NCI-H2107 (cell line): ENCODE results near the gene CCM2.
"Not testable (repeated sequence)": the region's sequence is repeated elsewhere in the genome, so short reads cannot be mapped to it uniquely, and the experiment has no call there.

Source experiments
- DNase-seq: peaks from one replicate; lab custom pipeline; 2025; lab: John Stamatoyannopoulos, UW

CCM2 gene

GRCh38 chr7:44981035-44981706 is 18.8 kb upstream of the CCM2 start:
- no peak for DNase-seq

- DNase-seq: no peak
Measured at GRCh38 chr7:44982535-44982923, 17.5 kb upstream of the CCM2 start.

DNA sequence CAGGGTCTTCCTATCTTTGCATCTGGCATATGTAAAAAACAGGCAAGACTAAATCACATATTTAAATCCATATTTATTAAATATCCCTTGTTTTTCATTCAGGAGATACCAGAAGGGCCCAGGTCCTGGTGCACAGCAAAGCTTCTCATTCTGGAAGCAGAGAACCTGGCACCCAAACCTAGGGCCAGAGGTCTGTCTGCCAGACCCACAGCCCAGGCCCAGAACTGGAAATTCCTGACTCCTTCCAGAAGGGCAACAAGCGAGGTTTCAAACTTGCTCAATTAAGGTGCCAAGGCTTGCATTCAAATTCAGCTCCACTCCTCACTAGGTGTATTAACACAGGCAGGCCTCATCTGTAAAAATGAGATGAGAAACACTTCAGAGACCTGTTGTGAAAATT is 17.0 kb upstream of the CCM2 start:
- no peak for DNase-seq

DNA sequence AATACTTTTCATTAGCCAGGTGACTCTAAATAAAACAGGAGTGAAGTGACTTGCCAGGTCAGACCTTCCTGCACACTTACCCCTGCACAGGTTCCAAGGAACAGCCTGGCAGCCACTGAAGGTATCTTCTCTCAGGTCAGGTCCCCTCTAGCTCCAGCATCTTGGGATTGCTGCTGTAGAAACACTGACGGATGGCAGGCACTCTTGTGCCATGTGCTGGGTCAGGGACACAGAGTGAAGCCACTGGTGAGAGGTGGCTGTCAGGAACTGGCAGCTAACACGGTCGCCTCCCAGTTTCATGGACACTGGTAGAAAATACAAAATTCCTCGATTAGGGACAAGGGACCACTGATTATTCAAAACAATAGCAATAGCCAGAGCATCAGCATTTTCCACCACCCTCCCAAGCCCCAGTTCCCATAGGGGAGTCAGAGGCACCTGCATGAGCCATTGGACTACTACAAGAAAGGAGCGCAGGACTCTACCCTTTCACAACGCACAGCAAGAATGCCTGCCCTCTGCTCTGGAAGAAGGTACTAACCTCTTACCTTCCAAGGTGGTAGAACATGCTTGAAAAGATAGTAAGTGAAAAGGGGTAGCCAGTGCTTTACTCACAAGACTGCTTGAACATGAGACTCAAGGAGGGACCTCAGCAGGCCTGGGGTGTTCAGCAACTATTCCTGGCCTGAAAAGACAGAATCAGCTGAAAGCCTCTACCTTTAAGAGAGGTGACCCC is 16.1 kb upstream of the CCM2 start:
- DNase-seq: no peak

DNA sequence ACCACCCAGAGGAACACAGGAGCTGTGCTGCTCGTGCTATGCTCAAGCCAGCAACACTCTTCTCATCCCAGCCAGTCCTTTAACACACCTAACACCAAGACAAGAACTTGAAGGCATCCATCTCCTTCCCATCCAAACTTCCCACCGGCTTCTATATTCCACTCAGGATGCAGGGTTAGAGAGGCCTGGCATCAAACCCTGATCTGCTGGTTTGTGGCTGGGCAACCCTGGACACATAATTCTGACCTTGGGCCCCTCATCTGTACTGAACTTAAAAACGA is 15.6 kb upstream of the CCM2 start:
- DNase-seq: no peak

- DNase-seq: no peak
Measured at GRCh38 chr7:44985033-44985695, 14.8 kb upstream of the CCM2 start.

DNA sequence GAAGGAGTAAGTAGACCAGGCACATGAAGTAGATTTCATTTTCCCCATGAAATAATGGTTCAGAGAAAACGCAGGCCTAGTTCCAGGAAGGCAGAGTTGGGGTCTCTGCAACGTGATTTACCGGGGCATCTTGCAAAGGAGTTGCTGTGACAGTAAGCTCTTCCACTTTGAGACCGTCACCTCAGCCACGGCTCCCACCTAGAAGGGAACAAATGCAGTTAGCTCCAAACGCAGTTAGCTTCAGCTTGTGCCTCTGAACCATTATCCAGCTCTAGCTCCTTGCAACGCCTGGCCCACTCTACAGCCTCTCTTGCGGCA is 14.1 kb upstream of the CCM2 start:
- no peak for DNase-seq

- peak; percentile 96 for DNase-seq
Measured at GRCh38 chr7:44986218-44987053, 13.6 kb upstream of the CCM2 start.

GRCh38 chr7:44987457-44987856 is 12.5 kb upstream of the CCM2 start:
- DNase-seq: no peak

DNA sequence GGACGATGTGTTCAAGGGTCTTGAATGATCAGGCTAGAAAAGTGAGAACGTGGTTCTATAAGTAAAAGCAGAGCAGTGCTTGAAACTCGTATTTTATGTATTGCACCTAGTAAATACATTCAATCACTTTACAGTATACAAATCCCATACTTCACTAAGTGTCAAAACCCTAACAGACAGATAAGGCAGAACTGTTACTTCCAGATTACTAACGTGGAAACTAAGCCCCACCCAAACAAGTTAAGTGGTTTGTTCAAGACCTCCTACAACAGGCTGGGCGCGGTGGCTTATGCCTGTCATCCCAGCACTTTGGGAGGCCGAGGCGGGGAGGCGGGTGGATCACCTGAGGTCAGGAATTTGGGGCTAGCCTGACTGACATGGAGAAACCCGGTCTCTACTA is 12.0 kb upstream of the CCM2 start:
- DNase-seq: no peak

GRCh38 chr7:44988701-44989100 is 11.3 kb upstream of the CCM2 start:
- DNase-seq: no peak

DNA sequence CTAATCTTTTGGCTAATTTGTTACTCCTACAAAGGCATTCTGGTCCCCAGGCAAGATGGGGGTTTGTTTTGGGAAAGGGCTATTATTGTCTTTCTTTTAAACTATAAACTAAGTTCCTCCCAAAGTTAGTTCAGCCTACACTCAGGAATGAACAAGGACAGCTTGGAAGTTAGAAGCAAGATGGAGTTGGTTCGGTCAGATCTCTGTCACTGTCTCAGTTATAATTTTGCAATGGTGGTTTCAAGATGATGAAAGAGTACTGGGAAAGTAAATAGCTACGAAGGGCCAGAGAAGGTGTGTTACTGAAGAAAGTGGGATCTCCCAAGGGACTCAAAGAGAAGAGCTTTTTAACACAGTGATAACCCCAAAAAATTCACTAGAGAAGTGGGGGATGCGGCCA is 10.9 kb upstream of the CCM2 start:
- DNase-seq: no peak

DNA sequence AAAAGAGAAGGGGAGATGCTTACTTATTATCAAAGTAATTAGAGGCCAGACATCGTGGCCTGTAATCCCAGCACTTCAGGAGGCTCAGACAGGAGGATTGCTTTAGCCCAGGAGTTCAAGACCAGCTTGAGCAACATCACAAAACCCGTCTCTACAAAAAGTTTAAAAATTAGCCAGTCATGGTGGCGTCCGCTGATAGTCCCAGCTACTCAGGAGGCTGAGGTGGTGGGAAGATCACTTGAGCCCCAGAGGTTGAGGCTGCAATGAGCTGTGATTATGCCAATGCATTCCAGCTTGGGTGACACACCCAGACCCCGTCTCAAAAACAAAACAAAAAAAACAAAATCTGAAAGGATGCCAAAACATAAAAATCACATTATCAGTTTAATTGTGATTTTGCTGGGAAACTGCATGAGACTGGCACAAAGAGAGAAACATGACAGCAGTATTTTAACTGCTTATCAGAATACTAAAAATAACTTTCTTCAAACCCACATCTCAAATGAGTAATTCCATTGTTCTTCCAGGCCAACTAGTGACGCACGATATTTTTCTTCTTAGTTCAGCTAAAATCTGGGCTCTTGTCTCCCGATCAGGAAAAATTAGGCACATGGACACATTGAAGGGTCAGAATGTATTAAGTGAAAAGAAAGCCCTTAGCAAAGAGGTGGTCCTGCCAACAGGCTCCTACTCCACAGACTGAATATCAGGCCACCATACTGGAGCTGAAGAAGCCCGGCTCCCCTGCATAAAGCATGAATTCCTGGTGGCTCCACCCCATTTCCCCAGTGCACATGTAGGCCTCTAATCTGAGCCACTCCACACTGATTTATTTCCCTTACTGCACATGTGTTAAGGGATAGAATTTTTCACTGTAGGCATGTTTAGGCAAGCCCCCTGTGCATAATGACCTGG is 9.6 kb upstream of the CCM2 start:
- no peak for DNase-seq

DNA sequence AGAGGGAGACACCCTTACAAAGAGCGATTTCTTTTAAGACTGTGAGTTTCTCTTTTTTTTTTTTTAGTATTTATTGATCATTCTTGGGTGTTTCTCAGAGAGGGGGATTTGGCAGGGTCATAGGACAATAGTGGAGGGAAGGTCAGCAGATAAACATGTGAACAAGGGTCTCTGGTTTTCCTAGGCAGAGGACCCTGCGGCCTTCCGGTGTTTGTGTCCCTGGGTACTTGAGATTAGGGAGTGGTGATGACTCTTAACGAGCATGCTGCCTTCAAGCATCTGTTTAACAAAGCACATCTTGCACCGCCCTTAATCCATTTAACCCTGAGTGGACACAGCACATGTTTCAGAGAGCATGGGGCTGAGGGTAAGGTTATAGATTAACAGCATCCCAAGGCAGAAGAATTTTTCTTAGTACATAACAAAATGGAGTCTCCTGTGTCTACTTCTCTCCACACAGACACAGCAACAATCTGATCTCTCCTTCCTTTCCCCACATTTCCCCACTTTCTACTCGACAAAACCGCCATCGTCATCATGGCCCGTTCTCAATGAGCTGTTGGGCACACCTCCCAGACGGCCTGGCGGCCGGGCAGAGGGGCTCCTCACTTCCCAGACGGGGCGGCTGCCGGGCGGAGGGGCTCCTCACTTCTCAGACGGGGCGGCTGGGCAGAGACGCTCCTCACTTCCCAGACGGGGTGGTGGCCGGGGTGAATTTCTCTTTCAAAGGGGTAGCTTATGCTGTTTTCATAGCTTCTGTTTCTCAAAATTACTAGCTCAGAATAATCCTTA is 7.8 kb upstream of the CCM2 start:
- DNase-seq: not testable (repeated sequence)

- no peak for DNase-seq
Measured at GRCh38 chr7:44994877-44995554, 5.0 kb upstream of the CCM2 start.

GRCh38 chr7:44995555-44996493 is 4.2 kb upstream of the CCM2 start:
- no peak for DNase-seq

DNA sequence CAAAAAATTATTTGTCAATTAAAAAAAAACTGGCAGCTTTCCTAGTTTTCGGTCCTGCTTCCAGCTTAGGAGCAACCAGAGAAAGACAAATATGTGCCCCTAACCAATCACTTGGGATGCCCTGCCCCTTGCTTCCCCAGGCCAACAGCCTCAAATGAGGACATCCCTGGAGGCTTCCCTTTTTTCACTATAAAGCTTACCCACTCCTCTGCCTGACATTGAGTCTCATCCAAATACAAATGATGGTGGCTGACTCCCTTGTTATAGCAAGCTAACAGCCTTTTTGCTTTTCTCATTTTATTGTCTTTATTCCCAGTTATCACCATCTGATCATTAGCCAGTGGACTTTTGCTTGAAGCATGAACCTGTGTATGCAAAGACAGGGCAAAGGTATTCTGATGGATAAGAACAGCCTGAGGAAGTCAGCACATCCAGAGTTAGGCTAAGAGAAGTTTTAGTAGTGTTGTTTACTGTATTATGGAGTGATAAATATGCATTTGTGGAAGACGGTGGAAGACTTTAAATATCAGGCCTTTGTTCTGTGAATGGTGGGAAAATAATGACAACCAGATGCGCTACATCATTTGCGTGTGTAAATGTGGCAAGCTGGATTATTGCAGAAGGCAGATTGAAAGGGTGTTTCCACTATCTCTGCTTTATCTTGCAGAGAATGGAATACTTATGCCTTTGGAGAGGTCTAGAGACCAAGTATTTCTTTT is 1.7 kb upstream of the CCM2 start:
- DNase-seq: no peak

- DNase-seq: peak; percentile 99
Measured at GRCh38 chr7:44999245-45000092, 532 bp upstream of the CCM2 start.
